Measurements from ENCODE around the gene B3GNT2. TPM values are rescaled to one million over a fixed set of nuclear protein-coding genes. Genes with fewer than 3 reads are reported as not detected.
A peak's percentile ranks its signal among the peaks of the same experiment; 100 is the strongest.
"Not testable (repeated sequence)": the region's sequence is repeated elsewhere in the genome, so short reads cannot be mapped to it uniquely, and the experiment has no call there.

The B3GNT2 gene
- total RNA-seq (2014; rRNA removed; shearing (Covaris generic)) = 19.3 and 23.0 TPM in 2 replicates

DNA sequence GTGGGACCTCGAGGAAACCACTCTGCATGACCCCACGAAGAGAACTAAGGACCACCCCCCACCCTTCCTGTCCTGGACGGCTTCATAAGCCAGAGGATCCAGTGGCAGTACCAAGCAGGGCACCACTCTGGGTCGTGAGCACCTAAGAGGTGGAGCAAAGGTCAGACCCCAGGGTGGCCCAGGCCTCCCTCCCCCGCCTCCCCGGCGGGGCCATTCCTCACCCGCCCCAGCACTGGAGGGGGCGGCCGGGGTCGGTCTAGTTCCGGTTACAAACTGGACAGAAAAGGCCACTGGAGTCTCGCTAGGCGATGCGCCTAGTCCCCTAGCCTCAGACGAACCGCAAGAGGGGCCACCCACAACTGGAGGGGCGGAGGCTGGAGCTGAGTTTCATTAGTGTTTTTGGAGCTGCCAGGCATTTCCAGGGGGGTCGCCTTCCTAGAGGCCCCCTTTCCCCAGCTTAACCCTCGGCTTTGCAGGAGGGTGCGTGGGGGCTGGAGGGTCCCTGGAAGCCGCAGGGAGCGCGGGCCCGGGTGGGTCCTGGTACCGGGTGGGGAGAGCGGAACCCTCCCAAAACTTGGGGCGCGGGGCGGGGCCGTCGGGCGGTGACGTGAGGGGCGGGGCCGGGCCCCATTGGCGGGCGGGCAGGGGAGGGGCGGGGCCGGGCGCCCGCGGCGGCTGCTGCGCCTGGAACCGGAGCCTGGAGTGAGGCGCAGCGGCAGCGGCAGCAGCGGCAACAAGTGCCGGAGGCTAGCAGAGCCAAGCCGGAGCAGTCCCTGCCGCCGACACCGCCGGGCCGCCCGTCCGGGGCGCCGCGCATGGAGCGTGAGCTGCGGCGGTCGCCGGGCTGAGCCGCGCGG lies at the start of gene B3GNT2:
TSS of gene B3GNT2 (plus strand) at position 695 of the 857 bp plus-strand sequence. CDS start 26,106 bp downstream, outside the sequence.
- DNase-seq (ENCODE audit: low spot score) = peak; percentile 71

- not testable (repeated sequence) for DNase-seq (ENCODE audit: low spot score)
Observed at GRCh38 chr2:62146790-62147189, 49.1 kb upstream of the B3GNT2 start.

DNA sequence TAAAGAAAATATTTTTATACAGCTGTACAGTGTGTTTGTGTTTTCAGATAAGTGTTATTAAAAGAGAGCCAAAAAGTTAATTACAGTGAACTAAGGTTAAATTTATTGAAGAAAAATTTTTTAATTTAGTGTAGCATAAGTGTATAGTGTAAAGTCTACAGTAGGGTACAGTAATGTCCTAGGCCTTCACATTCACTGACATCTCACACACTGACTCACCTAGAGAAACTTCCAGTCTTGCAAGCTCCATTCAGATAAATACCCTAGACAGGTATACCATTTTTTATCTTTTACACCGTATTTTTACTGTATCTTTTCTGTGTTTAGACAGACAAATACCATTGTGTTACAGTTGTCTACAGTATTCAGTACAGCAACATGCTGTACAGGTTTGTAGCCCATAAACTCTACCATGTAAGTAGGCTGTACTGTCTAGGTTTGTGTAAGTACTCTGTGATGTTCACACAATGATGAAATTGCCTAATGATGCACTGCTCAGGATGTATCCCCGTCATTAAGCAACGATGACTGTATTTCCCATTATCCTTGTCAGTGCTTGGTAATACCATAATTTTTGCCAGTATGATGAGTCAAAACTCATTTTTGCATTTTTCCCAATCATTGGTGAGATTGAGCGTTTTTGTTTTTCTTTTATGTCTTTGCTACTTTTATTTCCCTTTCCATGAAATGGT lies 48.2 kb upstream of the B3GNT2 start:
- no peak for DNase-seq (ENCODE audit: low spot score)

GRCh38 chr2:62149708-62150107 lies 46.2 kb upstream of the B3GNT2 start:
- DNase-seq (ENCODE audit: low spot score) = no peak

DNA sequence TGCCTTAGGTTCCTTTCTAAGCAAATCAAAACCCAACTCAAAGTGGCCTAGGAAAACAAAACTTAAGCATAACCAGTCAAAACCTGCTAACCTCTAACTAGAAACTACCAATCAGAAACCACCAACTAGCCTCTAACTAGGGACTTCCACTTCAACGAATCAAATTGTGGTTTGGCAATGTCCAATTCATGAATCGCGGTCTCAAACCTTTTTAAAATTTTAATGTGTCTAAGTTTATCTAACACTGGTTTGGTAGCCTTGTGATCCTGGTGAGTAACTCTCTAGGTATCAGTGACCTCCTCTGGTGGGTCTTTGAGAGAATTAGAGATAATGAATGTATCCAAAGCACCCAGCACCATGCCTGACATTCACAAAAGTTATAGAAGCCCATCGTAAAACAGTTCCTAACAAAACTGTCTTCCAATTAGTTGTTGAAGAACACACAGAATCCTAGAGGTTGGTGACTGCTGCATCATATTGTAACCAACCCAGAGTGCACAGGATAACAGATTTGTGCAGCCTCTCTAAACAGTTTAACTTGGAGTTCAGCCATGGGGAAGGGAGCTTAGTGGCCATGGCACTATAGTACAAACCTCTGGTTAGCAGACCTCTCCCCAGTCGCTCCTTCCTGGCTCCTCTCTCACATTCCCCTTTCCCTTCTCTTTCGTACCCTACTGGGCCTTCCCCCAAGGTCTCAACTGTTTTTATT lies 45.2 kb upstream of the B3GNT2 start:
- no peak for DNase-seq (ENCODE audit: low spot score)

- DNase-seq (ENCODE audit: low spot score) = no peak
Observed at GRCh38 chr2:62151306-62151638, 44.6 kb upstream of the B3GNT2 start.

DNA sequence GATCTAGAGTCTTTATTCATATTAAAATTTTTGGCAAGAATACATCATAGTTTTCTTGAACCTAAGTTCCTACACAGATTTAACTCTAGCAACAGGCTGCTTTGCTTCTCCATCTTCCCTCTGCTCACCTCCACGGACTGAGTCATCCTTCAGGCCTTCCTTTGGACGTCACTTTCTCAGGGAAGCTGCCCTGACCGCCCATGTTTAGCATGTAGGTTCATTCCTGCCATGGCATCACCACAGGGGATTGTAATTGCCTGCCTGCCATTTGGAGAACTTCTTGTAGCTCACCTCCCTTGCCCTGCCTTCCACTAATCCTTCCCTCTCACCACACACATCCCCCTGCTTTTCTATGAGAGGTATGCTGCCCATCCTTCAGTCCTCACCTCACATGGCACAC lies 43.9 kb upstream of the B3GNT2 start:
- no peak for DNase-seq (ENCODE audit: low spot score)

GRCh38 chr2:62156861-62157496 lies 38.9 kb upstream of the B3GNT2 start:
- DNase-seq (ENCODE audit: low spot score) = no peak

- no peak for DNase-seq (ENCODE audit: low spot score)
Observed at GRCh38 chr2:62158444-62159121, 37.3 kb upstream of the B3GNT2 start.

- not testable (repeated sequence) for DNase-seq (ENCODE audit: low spot score)
Observed at GRCh38 chr2:62160691-62161090, 35.2 kb upstream of the B3GNT2 start.

GRCh38 chr2:62163106-62163831 lies 32.6 kb upstream of the B3GNT2 start:
- no peak for DNase-seq (ENCODE audit: low spot score)

DNA sequence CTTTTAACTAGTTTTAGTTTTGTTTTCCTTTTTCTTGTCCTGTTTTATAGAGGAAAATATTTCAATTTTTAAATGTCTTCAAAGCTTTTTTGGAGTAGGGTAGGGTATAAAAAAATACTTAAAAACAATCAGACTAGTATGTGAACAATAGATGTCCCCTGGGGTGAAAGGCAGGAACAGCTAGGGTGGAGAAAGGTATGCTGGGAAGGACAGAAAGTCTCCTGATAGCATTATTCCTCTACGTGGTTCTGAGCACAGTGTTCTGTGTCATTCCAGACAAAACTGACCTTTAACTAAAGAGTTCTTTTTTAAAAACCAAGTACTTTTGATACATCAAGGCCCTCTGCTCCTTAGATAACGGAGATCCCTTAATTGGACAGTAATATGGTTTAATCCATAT lies 32.1 kb upstream of the B3GNT2 start:
- DNase-seq (ENCODE audit: low spot score) = no peak

GRCh38 chr2:62175728-62176127 lies 20.2 kb upstream of the B3GNT2 start:
- no peak for DNase-seq (ENCODE audit: low spot score)

DNA sequence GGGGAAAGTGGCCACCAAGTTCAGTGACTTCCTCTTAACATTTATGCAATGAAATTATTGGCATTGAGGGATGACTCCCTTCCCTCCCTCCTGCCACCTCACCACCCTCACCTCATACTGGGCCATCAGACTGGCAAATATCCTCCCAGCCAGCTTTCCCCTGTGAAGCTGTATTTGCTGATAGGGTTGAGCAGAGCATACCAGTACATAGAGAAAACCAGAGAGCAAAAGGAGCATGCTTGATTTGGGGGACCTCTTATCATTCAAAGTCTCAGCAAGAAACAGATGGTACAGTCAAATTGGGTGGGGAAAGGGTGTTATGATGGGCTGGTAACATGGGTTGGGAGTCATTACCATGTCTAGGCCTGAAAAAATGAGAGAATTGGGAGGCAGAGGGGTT lies 19.1 kb upstream of the B3GNT2 start:
- no peak for DNase-seq (ENCODE audit: low spot score)

GRCh38 chr2:62177392-62178049 lies 18.4 kb upstream of the B3GNT2 start:
- no peak for DNase-seq (ENCODE audit: low spot score)

- no peak for DNase-seq (ENCODE audit: low spot score)
Observed at GRCh38 chr2:62178741-62179271, 17.1 kb upstream of the B3GNT2 start.

DNA sequence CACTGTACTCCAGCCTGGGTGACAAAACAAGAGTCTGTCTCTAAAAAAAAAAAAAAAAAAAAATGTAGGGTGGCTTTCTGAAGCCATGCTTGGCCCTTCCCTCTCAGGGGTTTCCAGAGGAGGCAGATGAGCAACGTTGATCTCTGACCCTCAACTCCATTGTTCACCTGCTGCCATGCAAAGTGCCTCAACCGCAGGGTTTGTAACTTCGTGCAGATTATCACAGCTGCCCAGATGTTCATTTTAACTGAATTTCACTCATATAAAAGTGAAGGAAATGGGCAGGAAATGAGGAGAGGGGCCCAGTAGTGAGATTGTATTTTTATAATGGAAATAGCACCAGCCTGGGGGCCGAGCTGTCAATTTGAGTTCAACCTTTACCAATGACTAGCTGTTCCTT lies 14.9 kb upstream of the B3GNT2 start:
- no peak for DNase-seq (ENCODE audit: low spot score)

GRCh38 chr2:62181843-62182242 lies 14.1 kb upstream of the B3GNT2 start:
- DNase-seq (ENCODE audit: low spot score) = no peak

- no peak for DNase-seq (ENCODE audit: low spot score)
Observed at GRCh38 chr2:62184512-62185230, 11.2 kb upstream of the B3GNT2 start.
